ENCODE data around the gene NUDT6. TPM values are rescaled to one million over a fixed set of nuclear protein-coding genes. Genes with fewer than 3 reads are reported as not detected.

NUDT6 gene
- polyA plus RNA-seq, 1 experiment = 5.9 TPM

GRCh38 chr4:122909683-122910082, 12.7 kb downstream of the NUDT6 start:
- CTCF ChIA-PET = interaction anchor here (2.8 kb wide), 1 partner anchor 151 kb away, joined by 20 read pairs; no protein-coding TSS in a partner anchor
- no peak overlapping the region for H3K27ac ChIP-seq (ENCODE audit: low read depth, low read length)

GRCh38 chr4:122908223-122908622, 14.2 kb downstream of the NUDT6 start:
- no peak for DNase-seq (ENCODE audit: low read depth, low spot score)
- ChIA-PET POLR2A (no interaction called here), CTCF (interaction anchor here (1.0 kb wide), 1 partner anchor 151 kb away, joined by 3 read pairs; no protein-coding TSS in a partner anchor)
- Histone ChIP-seq H3K4me3 (ENCODE audit: low read depth, low read length) (no peak overlapping the region), H3K9me3 (ENCODE audit: control insufficient read depth, insufficient read depth, low read length) (no peaks in the 10 kb centered on the region), H3K27ac (ENCODE audit: low read depth, low read length) (no peak overlapping the region), H3K27me3 (ENCODE audit: control insufficient read depth, insufficient read depth, low read length) (no peaks in the 10 kb centered on the region)
- TF ChIP-seq, protein P1, sequence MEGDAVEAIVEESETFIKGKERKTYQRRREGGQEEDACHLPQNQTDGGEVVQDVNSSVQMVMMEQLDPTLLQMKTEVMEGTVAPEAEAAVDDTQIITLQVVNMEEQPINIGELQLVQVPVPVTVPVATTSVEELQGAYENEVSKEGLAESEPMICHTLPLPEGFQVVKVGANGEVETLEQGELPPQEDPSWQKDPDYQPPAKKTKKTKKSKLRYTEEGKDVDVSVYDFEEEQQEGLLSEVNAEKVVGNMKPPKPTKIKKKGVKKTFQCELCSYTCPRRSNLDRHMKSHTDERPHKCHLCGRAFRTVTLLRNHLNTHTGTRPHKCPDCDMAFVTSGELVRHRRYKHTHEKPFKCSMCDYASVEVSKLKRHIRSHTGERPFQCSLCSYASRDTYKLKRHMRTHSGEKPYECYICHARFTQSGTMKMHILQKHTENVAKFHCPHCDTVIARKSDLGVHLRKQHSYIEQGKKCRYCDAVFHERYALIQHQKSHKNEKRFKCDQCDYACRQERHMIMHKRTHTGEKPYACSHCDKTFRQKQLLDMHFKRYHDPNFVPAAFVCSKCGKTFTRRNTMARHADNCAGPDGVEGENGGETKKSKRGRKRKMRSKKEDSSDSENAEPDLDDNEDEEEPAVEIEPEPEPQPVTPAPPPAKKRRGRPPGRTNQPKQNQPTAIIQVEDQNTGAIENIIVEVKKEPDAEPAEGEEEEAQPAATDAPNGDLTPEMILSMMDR (IDR thresholded peaks at IDR 0.05; ENCODE audit: low read depth, low read length) = no peak

More at GRCh38 chr4:122909683-122910082, 12.7 kb downstream of the NUDT6 start:
- Histone ChIP-seq H3K4me3 (ENCODE audit: low read depth, low read length) (no peak overlapping the region), H3K9me3 (ENCODE audit: control insufficient read depth, insufficient read depth, low read length) (no peaks in the 10 kb centered on the region), H3K27me3 (ENCODE audit: control insufficient read depth, insufficient read depth, low read length) (no peaks in the 10 kb centered on the region)
- no peak for DNase-seq (ENCODE audit: low read depth, low spot score)
- POLR2A ChIA-PET = no interaction called here
- TF ChIP-seq, protein P1 (IDR thresholded peaks at IDR 0.05; ENCODE audit: low read depth, low read length) = no peak

GRCh38 chr4:122906859-122907305, 15.5 kb downstream of the NUDT6 start:
- Histone ChIP-seq H3K4me3 (ENCODE audit: low read depth, low read length) (no peak overlapping the region), H3K27me3 (ENCODE audit: control insufficient read depth, insufficient read depth, low read length) (no peaks in the 10 kb centered on the region), H3K27ac (ENCODE audit: low read depth, low read length) (no peak overlapping the region), H3K9me3 (ENCODE audit: control insufficient read depth, insufficient read depth, low read length) (no peaks in the 10 kb centered on the region)
- TF ChIP-seq, protein P1 (IDR thresholded peaks at IDR 0.05; ENCODE audit: low read depth, low read length) = no peak
- CTCF ChIA-PET = interaction anchor here (1.7 kb wide), 1 partner anchor 149 kb away, joined by 5 read pairs; no protein-coding TSS in a partner anchor
- DNase-seq (ENCODE audit: low read depth, low spot score) = no peak
- POLR2A ChIA-PET = no interaction called here

- TF ChIP-seq, protein P1 (IDR thresholded peaks at IDR 0.05; ENCODE audit: low read depth, low read length) = no peak
- ChIA-PET POLR2A (no interaction called here), CTCF (interaction anchor here (1.4 to 3.3 kb wide), 3 partner anchors 11 to 148 kb away, joined by 3 to 44 read pairs (median 15); no protein-coding TSS in a partner anchor)
- H3K27ac ChIP-seq (ENCODE audit: low read depth, low read length) = no peak overlapping the region
- no peak for DNase-seq (ENCODE audit: low read depth, low spot score)
- H3K9me3 ChIP-seq (ENCODE audit: control insufficient read depth, insufficient read depth, low read length) = no peaks in the 10 kb centered on the region
- H3K27me3 ChIP-seq (ENCODE audit: control insufficient read depth, insufficient read depth, low read length) = no peaks in the 10 kb centered on the region
- H3K4me3 ChIP-seq (ENCODE audit: low read depth, low read length) = no peak overlapping the region
These were observed 18.6 kb downstream of the NUDT6 start for GRCh38 chr4:122903766-122904288.

- TF ChIP-seq, protein P1 (IDR thresholded peaks at IDR 0.05; ENCODE audit: low read depth, low read length) = no peak
- POLR2A ChIA-PET = interaction anchor here (0.5 to 0.6 kb wide), 2 partner anchors 16 to 318 kb away, joined by 5 to 6 read pairs; no protein-coding TSS in a partner anchor
- no peak overlapping the region for H3K4me3 ChIP-seq (ENCODE audit: low read depth, low read length)
- CTCF ChIA-PET = interaction anchor here (1.6 to 7.7 kb wide), 3 partner anchors 13 to 169 kb away, joined by 4 to 47 read pairs (median 44); partner anchors contain the start of gene BBS12
- H3K27ac ChIP-seq (ENCODE audit: low read depth, low read length) = no peak overlapping the region
- no peaks in the 10 kb centered on the region for H3K9me3 ChIP-seq (ENCODE audit: control insufficient read depth, insufficient read depth, low read length)
- no peak for DNase-seq (ENCODE audit: low read depth, low spot score)
- H3K27me3 ChIP-seq (ENCODE audit: control insufficient read depth, insufficient read depth, low read length) = no peaks in the 10 kb centered on the region
These were observed 21.0 kb downstream of the NUDT6 start for GRCh38 chr4:122901247-122902010.
